Mononuclear cell (primary cell): Measurements from ENCODE around the gene EVPL. TPM values are rescaled to one million over a fixed set of nuclear protein-coding genes. Genes with fewer than 3 reads are reported as not detected.

Experiments used
- H3K27me3 ChIP-seq: 2 replicates; pipeline ENCODE4 v1.6.0; 2011; ENCODE audit warnings: low read length, control low read depth; ENCODE audit not compliant: insufficient read depth
- H3K4me1 ChIP-seq: 2 replicates; pipeline ENCODE4 v1.5.1; 2011; ENCODE audit warnings: mild to moderate bottlenecking, low read length, control low read depth; ENCODE audit not compliant: insufficient read depth
- H3K4me3 ChIP-seq: 2 replicates; pipeline ENCODE4 v1.5.1; 2011; ENCODE audit warnings: mild to moderate bottlenecking, low read length, moderate library complexity
- H3K9me3 ChIP-seq: 2 replicates; pipeline ENCODE4 v1.5.1; 2011; ENCODE audit warnings: low read depth, mild to moderate bottlenecking, control low read depth, low read length
- total RNA-seq: library from RNA; depleted of rRNA; stranded (reverse); fragments of >200 nt; gene quantifications from one replicate; pipeline ENCODE4 v1.2.3, GENCODE V29; 2012

Gene EVPL
- total RNA-seq, 1 donor = under 0.01 TPM

DNA sequence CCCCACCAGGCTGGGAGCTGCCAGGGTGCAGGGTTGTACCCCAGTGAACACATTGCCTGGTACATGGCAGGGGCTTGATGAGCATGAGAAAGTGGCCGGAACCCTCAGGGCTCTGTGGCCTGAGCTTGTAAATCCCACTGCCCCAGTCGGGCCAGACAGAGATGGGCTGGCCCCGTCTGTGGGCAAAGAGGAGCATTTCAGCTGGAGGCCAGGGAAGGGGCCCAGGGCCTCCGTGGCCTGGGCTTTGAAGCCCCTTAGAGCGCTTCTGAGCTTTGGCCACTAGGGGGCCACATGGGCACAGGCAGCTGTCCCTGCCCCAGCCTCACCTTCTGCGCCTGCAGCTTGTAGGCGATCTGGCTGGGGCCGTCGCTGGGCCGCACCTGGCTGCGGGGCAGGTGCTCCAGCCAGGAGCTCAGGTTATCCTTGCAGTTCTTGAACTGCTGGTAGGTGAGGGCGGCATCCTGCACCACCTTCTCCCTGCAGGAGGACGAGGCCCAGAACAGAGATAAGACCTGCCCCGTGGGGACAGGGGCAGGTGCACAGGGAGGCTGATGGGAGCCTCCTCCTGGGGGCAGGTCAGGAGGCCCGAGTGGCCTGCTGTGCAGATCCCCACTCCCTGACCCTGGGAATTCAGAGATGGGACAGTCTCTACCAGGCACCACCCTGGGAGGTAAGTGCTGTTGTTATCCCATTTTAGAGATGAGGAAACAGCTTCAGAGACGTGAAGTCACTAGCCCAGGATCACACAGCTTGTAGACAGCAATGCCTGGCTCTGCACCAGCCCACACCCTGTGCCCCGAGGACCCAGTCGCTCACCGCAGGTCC, 12.8 kb downstream of the EVPL start:
- no peak overlapping the region for H3K4me3 ChIP-seq
- no peaks in the 10 kb centered on the region for H3K9me3 ChIP-seq
- H3K27me3 ChIP-seq = no peaks in the 10 kb centered on the region

GRCh38 chr17:76013377-76013932, 13.7 kb downstream of the EVPL start:
- H3K4me1 ChIP-seq = peaks cover 3% of the 10 kb centered on the region
- H3K9me3 ChIP-seq = no peaks in the 10 kb centered on the region
- H3K27me3 ChIP-seq = no peaks in the 10 kb centered on the region
- no peak overlapping the region for H3K4me3 ChIP-seq

More for the DNA sequence above, 12.8 kb downstream of the EVPL start:
- peaks cover 3% of the 10 kb centered on the region for H3K4me1 ChIP-seq

DNA sequence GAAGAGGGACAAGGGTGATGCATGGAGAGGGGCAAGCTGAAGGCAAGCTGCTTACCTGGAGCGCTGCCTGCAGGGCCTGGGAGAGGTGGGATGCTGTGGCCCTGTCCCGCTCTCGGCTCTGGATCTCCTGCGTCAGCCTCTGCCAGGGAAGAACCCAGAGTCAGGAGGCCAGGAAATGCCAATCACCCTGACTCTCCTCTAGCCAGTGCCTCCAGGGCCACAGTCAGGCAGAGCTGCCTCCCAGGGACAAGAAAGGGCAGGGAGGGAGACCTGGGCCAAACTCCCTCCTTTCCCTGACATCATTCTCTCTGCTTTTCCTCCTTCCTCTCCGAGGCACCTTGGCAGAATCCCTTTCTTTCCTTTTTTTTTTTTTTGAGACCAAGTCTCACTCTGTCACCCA, 15.2 kb downstream of the EVPL start:
- Histone ChIP-seq H3K9me3 (no peaks in the 10 kb centered on the region), H3K4me1 (peaks cover 3% of the 10 kb centered on the region), H3K27me3 (no peaks in the 10 kb centered on the region)

DNA sequence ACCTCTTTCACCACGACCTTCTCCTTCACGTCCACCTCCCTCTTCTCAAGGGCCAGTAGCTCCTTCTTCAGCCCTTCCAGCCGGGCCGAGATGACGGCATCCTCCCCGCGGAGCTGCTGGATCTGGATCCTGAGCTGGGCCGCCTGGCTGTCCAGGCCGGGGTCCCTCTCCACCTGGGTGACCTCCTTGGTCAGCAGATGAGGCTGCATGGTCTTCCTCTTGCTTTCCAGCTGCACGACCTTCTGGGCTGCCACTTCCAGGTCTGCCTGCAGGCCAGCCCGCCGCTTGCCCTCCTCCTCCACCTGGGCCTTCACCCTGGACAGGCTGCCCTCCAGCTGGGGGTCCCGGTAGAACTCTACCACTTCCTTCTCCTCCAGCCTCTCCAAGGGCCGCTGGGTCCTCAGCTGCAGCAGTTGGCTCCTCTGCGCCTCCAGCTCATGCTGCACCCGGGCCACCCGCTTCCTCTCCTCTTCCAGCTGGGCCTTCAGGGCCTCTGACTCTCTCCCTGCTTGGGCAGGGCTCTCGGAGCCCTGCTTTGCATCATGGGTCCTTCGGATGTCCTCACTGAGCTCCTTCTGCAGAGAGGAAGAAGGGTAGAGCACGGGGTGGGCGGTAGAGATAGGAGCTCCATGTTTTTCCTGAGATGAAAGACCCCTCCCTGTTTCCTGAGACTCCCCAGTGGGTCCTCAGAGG, 17.0 kb downstream of the EVPL start:
- Histone ChIP-seq H3K4me3 (no peak overlapping the region), H3K4me1 (peaks cover 3% of the 10 kb centered on the region), H3K27me3 (no peaks in the 10 kb centered on the region), H3K9me3 (no peaks in the 10 kb centered on the region)

More for the DNA sequence above, 15.2 kb downstream of the EVPL start:
- H3K4me3 ChIP-seq = no peak overlapping the region

DNA sequence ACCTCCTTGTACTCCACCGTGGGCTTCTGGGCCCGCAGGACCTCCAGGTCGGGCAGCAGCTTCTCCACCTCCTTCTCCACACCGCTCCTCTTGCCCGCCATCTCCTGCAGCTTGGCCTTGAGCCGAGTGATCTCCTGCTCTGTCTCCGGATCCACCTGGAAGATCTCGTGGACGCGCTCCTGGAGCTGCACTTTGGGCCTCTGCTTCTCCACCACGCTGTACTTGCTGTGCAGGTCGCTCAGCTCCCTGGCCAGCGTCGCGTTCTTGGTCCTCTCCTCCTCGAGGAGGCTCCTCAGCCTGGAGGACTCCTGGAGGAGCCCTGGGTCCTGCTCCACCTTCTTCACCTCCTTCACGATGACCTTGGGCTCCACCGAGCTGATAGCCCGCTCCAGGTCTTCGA, 17.7 kb downstream of the EVPL start:
- H3K9me3 ChIP-seq = no peaks in the 10 kb centered on the region
- H3K27me3 ChIP-seq = no peaks in the 10 kb centered on the region
- H3K4me3 ChIP-seq = no peak overlapping the region
- peaks cover 3% of the 10 kb centered on the region for H3K4me1 ChIP-seq

DNA sequence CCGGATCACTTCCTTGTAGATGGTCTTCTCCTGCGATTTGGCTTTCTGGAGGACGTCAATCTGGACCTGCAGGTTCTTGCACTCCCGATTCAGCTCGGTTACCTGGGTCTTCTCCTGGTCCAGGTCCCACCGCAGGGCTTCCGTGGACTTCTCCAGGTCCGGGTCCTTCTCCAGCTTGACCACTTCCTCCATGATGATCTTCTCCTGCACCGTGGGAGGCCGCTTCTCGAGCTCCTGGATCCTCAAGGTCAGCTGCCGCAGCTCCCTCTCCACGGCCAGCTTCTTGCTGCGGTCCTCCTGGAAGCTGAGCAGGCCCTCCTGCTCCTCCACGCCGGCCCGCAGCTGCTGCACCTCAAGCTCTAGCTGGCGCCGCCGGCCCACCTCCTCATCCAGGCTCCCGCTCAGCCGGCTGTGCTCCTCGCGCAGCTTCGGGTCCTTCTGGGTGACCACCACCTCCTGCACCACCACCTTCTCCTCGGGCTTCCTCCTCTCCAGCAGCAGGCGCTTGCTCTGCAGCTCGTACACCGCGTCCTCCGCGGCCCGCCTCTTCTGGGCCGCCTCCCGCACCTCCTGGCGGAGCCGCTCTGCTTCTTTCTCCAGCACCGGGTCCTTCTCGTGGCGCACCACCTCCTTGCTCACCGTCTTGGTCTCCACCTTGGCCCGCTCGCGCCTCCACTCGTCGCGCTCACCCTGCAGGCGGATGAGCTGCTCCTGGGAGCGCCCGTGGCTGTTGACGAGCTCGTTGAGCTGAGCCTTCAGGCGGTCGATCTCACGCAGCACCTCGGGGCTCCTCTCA, 18.3 kb downstream of the EVPL start:
- H3K27me3 ChIP-seq = no peaks in the 10 kb centered on the region
- no peaks in the 10 kb centered on the region for H3K4me1 ChIP-seq
- no peaks in the 10 kb centered on the region for H3K9me3 ChIP-seq
- no peak overlapping the region for H3K4me3 ChIP-seq

- no peaks in the 10 kb centered on the region for H3K4me1 ChIP-seq
- no peaks in the 10 kb centered on the region for H3K9me3 ChIP-seq
- H3K4me3 ChIP-seq = no peak overlapping the region
Observed at GRCh38 chr17:76008208-76008607, 18.9 kb downstream of the EVPL start.

GRCh38 chr17:76007850-76008165, 19.3 kb downstream of the EVPL start:
- no peaks in the 10 kb centered on the region for H3K9me3 ChIP-seq
- no peaks in the 10 kb centered on the region for H3K27me3 ChIP-seq
- H3K4me3 ChIP-seq = no peak overlapping the region
- no peaks in the 10 kb centered on the region for H3K4me1 ChIP-seq

More at GRCh38 chr17:76008208-76008607, 18.9 kb downstream of the EVPL start:
- no peaks in the 10 kb centered on the region for H3K27me3 ChIP-seq

- no peaks in the 10 kb centered on the region for H3K9me3 ChIP-seq
- no peaks in the 10 kb centered on the region for H3K4me1 ChIP-seq
- H3K4me3 ChIP-seq = no peak overlapping the region
- H3K27me3 ChIP-seq = no peaks in the 10 kb centered on the region
Observed at GRCh38 chr17:76007131-76007849, 19.8 kb downstream of the EVPL start.

DNA sequence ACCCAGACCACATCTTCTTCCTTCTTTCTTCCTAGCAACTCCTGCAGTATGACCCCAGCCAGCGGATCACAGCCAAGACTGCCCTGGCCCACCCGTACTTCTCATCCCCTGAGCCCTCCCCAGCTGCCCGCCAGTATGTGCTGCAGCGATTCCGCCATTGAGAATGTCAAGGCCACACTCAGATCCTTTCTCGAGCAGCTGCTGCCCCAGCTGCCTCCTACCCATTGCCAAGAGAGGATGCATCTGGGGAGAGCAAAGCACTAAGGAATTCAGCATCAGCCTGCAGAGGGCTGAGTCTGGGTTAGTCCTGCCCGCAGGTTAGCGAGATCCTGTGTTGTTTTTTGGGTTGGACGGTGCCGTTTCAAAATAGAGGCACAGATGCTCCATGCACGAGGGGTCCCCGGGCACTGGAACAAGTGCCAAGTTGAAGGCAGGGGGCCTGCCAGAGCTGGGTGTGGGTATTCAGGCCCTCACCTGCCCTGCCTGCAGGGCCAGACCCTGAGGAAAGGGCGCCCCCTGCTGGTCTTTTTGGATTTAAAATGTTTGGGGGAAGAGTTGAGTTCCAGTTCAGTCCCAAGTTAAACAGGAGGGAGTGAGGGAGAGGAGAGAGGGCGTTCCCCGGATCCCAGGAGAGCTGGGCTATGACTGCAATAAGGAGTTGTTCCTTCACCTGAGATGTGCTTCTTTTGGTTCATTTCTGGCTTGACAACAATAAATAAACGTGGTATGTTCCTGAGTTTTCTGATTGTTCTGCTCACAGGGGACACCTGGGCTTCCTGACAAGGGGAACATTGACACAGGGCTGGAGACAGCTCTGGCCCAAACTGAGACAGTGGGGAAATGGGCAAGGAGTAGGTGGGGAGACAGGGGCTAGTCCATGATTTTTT, 21.6 kb downstream of the EVPL start:
- H3K9me3 ChIP-seq = no peaks in the 10 kb centered on the region
- H3K27me3 ChIP-seq = no peaks in the 10 kb centered on the region
- no peaks in the 10 kb centered on the region for H3K4me1 ChIP-seq
- H3K4me3 ChIP-seq = no peak overlapping the region

- no peaks in the 10 kb centered on the region for H3K4me1 ChIP-seq
- no peaks in the 10 kb centered on the region for H3K27me3 ChIP-seq
- H3K4me3 ChIP-seq = no peak overlapping the region
- no peaks in the 10 kb centered on the region for H3K9me3 ChIP-seq
Observed at GRCh38 chr17:76004750-76005262, 22.3 kb downstream of the EVPL start.

DNA sequence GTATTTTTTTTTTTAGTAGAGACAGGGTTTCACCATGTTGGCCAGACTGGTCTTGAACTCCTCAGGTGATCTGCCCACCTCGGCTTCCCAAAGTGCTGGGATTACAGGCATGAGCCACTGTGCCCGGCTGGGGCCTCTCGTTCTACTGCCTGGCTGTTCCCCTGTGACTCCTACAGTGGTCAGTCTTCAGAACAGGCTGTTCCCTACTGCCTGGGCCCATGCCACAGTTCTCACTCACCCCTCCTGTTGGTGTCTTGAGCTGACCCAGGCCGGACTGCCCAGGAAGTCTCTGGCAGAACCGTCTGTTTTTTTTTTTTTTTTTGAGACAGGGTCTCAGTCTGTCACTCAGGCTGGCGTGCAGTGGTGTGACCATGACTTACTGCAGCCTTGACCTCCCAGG, 23.2 kb downstream of the EVPL start:
- H3K4me1 ChIP-seq = no peaks in the 10 kb centered on the region
- no peaks in the 10 kb centered on the region for H3K9me3 ChIP-seq
- no peak overlapping the region for H3K4me3 ChIP-seq
- no peaks in the 10 kb centered on the region for H3K27me3 ChIP-seq

GRCh38 chr17:76002100-76002499, 25.0 kb downstream of the EVPL start:
- H3K4me3 ChIP-seq = no peak overlapping the region
- no peaks in the 10 kb centered on the region for H3K27me3 ChIP-seq
- no peaks in the 10 kb centered on the region for H3K9me3 ChIP-seq
- H3K4me1 ChIP-seq = peaks cover 8% of the 10 kb centered on the region
